Measurements from ENCODE around the gene PNKP. TPM values are rescaled to one million over a fixed set of nuclear protein-coding genes. Genes with fewer than 3 reads are reported as not detected.

Gene PNKP
- total and polyA plus RNA-seq, 9 of the 15 experiments (the other 6 are each of a cell fraction or from before 2014, with no cell fraction given) = 2.8 to 85.4 (median 25.3) TPM

DNA sequence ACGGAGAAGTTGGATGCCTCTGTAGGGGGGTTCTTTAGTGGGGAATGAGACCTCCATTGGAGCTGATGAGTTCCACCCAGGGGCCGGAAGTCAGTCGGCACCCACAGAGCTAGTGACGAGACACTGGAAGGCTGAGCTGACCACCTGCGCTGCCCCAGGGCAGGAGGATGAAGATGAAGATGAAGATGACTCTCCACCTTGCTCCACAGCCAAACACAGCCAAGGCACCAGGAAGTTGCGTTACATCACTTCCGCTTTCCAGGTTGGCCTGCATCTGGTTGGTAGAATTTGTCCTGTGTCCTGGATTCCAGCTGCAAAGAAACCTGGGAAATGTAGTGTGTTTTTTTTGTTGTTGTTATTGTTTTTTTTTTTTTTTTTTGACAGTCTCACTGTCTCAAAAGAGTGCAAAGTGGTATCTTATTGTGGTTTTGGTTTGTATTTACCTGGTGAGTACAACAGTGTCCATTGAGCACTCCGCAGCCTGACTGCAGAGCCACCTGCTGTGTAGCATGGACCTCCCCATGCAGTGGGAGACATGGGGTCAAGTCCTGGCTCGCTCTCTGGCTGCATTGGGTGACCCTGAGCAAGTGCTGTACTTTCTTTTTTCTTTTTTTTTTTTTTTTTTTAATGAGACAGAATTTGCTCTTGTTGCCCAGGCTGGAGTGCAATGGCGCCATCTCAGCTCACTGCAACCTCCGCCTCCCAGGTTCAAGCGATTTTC is 12.0 kb upstream of the PNKP start (continued):
- TF ChIP-seq, protein P1, sequence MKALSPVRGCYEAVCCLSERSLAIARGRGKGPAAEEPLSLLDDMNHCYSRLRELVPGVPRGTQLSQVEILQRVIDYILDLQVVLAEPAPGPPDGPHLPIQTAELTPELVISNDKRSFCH (CRISPR knock-in tag; IDR thresholded peaks at IDR 0.05) = no peak
- TF ChIP-seq, protein P1 (tag; IDR thresholded peaks at IDR 0.05) = no peak
- TF ChIP-seq PCBP1 (IDR thresholded peaks at IDR 0.05; ENCODE audit: low read depth, low read length, poor library complexity, severe bottlenecking) = no peak
- no peak for TF ChIP-seq ILF3 (IDR thresholded peaks at IDR 0.05; ENCODE audit: borderline replicate concordance)
- no peak for TF ChIP-seq PTRF (tag; IDR thresholded peaks at IDR 0.05)
- peak; percentile 46 for TF ChIP-seq CREM (IDR thresholded peaks at IDR 0.05; ENCODE audit: low read depth)
- TF ChIP-seq, protein P2, sequence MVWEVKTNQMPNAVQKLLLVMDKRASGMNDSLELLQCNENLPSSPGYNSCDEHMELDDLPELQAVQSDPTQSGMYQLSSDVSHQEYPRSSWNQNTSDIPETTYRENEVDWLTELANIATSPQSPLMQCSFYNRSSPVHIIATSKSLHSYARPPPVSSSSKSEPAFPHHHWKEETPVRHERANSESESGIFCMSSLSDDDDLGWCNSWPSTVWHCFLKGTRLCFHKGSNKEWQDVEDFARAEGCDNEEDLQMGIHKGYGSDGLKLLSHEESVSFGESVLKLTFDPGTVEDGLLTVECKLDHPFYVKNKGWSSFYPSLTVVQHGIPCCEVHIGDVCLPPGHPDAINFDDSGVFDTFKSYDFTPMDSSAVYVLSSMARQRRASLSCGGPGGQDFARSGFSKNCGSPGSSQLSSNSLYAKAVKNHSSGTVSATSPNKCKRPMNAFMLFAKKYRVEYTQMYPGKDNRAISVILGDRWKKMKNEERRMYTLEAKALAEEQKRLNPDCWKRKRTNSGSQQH (CRISPR knock-in tag; IDR thresholded peaks at IDR 0.05) = no peak
- no peak for TF ChIP-seq SMAD3 (CRISPR knock-in tag; conservative IDR thresholded peaks at IDR 0.05)

DNA sequence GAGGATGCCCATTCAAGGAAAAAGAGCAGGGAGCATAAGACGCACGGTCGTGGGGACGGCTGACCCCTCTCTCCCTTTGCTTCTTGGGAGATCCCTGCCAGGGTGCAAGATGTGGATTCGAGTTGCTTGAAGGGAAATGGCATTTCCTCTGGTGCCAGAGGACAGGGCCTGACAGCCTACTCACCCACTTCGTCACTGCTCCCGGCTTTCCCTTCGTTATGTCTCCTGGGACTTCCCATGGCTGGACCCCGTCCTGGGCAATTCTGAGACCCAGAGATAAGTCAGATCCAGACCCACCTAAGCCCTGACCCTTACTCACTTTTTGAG is 11.3 kb upstream of the PNKP start:
- Histone ChIP-seq H3K9ac (ENCODE audit: insufficient read depth in 1 of 2, low read depth in 2 of 2, low read length in 2 of 2) (peak overlapping the region; percentile 98 to 99; a peak in 1 of 4 replicates), H3K9me1 (ENCODE audit: control insufficient read depth, insufficient read depth, low read length) (no peaks in the 10 kb centered on the region), H3K79me2 (ENCODE audit: control insufficient read depth, insufficient read depth, low read length) (peaks cover 31% of the 10 kb centered on the region), H3K4me1 (replicated peaks in 1 of 2; ENCODE audit: control insufficient read depth in 2 of 2, insufficient read depth in 2 of 2, low read length in 2 of 2) (peaks cover 9 to 68% of the 10 kb centered on the region in 2 experiments; a peak in 4 of 5 replicates), H2AFZ (ENCODE audit: low read depth, low read length) (no peak overlapping the region), H3K36me3 (ENCODE audit: control insufficient read depth, insufficient read depth, low read length) (peaks cover 57% of the 10 kb centered on the region), H3K27me3 (ENCODE audit: control insufficient read depth in 2 of 2, insufficient read depth in 2 of 2, low read length in 2 of 2) (no peaks in the 10 kb centered on the region), H4K20me1 (replicated peaks; ENCODE audit: control insufficient read depth, insufficient read depth, low read length) (no peaks in the 10 kb centered on the region), H3K4me3 (no peak overlapping the region; the same call in 1 of the 2 replicates), H3K9me3 (replicated peaks; ENCODE audit: control insufficient read depth, insufficient read depth, low read depth, low read length) (no peaks in the 10 kb centered on the region), H3K4me2 (ENCODE audit: insufficient read depth, low read length) (peak overlapping the region; percentile 99), H3K27ac (ENCODE audit: extremely low read depth, low read depth, low read length) (no peak overlapping the region; the same call in 1 of the 3 replicates)
- TF ChIP-seq, protein P3, sequence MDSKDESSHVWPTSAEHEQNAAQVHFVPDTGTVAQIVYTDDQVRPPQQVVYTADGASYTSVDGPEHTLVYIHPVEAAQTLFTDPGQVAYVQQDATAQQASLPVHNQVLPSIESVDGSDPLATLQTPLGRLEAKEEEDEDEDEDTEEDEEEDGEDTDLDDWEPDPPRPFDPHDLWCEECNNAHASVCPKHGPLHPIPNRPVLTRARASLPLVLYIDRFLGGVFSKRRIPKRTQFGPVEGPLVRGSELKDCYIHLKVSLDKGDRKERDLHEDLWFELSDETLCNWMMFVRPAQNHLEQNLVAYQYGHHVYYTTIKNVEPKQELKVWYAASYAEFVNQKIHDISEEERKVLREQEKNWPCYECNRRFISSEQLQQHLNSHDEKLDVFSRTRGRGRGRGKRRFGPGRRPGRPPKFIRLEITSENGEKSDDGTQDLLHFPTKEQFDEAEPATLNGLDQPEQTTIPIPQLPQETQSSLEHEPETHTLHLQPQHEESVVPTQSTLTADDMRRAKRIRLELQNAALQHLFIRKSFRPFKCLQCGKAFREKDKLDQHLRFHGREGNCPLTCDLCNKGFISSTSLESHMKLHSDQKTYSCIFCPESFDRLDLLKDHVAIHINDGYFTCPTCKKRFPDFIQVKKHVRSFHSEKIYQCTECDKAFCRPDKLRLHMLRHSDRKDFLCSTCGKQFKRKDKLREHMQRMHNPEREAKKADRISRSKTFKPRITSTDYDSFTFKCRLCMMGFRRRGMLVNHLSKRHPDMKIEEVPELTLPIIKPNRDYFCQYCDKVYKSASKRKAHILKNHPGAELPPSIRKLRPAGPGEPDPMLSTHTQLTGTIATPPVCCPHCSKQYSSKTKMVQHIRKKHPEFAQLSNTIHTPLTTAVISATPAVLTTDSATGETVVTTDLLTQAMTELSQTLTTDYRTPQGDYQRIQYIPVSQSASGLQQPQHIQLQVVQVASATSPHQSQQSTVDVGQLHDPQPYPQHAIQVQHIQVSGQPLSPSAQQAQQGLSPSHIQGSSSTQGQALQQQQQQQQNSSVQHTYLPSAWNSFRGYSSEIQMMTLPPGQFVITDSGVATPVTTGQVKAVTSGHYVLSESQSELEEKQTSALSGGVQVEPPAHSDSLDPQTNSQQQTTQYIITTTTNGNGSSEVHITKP (IDR thresholded peaks at IDR 0.05; ENCODE audit: partially characterized antibody) = peak; percentile 49
- TF ChIP-seq ZSCAN32 (CRISPR knock-in tag; IDR thresholded peaks at IDR 0.05) (no peak), HOXB6 (CRISPR knock-in tag; IDR thresholded peaks at IDR 0.05; ENCODE audit: borderline replicate concordance) (no peak)
- TF ChIP-seq, protein P4, sequence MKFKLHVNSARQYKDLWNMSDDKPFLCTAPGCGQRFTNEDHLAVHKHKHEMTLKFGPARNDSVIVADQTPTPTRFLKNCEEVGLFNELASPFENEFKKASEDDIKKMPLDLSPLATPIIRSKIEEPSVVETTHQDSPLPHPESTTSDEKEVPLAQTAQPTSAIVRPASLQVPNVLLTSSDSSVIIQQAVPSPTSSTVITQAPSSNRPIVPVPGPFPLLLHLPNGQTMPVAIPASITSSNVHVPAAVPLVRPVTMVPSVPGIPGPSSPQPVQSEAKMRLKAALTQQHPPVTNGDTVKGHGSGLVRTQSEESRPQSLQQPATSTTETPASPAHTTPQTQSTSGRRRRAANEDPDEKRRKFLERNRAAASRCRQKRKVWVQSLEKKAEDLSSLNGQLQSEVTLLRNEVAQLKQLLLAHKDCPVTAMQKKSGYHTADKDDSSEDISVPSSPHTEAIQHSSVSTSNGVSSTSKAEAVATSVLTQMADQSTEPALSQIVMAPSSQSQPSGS (CRISPR knock-in tag; IDR thresholded peaks at IDR 0.05) = no peak
- in situ Hi-C loops (cut with MboI) = loop anchor here (10.0 kb wide), 1 partner anchor 384 kb away; the partner anchor contains the start of gene RPS11
- intact Hi-C loops (cut with micrococcal nuclease) = loop anchor here (10.0 kb wide), 1 partner anchor 164 kb away; no protein-coding TSS in a partner anchor
- WGBS (ENCODE audit: insufficient coverage, low coverage, missing lambda C conversion rate) = 80% methylated on average over 9 of the region's 9 CpGs
- FAIRE-seq (no peak), ATAC-seq (no peak), DNase-seq (ENCODE audit: extremely low read depth in 1 of 4, low spot score in 3 of 4) (no peak)
- BruUV-seq (replicated peaks) = no TSS peak
- POLR2A ChIA-PET = interaction anchor here (0.7 to 1.6 kb wide), 5 partner anchors 9 to 427 kb away, joined by 3 to 4 read pairs (median 3); partner anchors contain the start of genes ATF5 and NUP62
- CTCF ChIA-PET (ENCODE audit: low intra/inter-chr PET ratio) = no interaction called here
